Neural cell (in vitro differentiated cells): ENCODE data around the gene OPN4. TPM values are rescaled to one million over a fixed set of nuclear protein-coding genes. Genes with fewer than 3 reads are reported as not detected.

Source experiments
- H2AFZ ChIP-seq: fragments of 200-600, 300-800 bp; sonication (generic), shearing (Covaris generic); 2 replicates; pipeline ENCODE4 v1.6.0; 2014; ENCODE audit warnings: low read depth, mild to moderate bottlenecking, antibody characterized with exemption, low read length, moderate library complexity
- H3F3A ChIP-seq: fragments of 200-600 bp; shearing (Covaris generic); 2 replicates; pipeline ENCODE4 v1.6.1; 2016; ENCODE audit warnings: mild to moderate bottlenecking, moderate library complexity, mixed read lengths, antibody characterized with exemption, low read length; ENCODE audit not compliant: insufficient read depth, poor library complexity, severe bottlenecking
- H3K27ac ChIP-seq: fragments of 200-600, 300-800 bp; sonication (generic), shearing (Covaris generic); 2 replicates; pipeline ENCODE4 v1.5.1; 2014; ENCODE audit warnings: mild to moderate bottlenecking, low read length, moderate library complexity
- H3K27me3 ChIP-seq: fragments of 300-800, 200-600 bp; sonication (generic), shearing (Covaris generic); 2 replicates; pipeline ENCODE4 v1.6.0; 2014; ENCODE audit warnings: mild to moderate bottlenecking, low read depth, low read length, moderate library complexity; ENCODE audit not compliant: insufficient read depth
- H3K36me3 ChIP-seq: fragments of 300-800, 200-600 bp; sonication (generic), shearing (Covaris generic); 2 replicates; pipeline ENCODE4 v1.5.1; 2014; ENCODE audit warnings: mild to moderate bottlenecking, antibody characterized with exemption, low read length, moderate library complexity; ENCODE audit not compliant: insufficient read depth
- H3K4me2 ChIP-seq: fragments of 300-800, 200-600 bp; sonication (generic), shearing (Covaris generic); 2 replicates; pipeline ENCODE4 v1.6.0; 2014; ENCODE audit warnings: mild to moderate bottlenecking, low read length
- H3K4me3 ChIP-seq: fragments of 300-800, 200-600 bp; sonication (generic), shearing (Covaris generic); 2 replicates; pipeline ENCODE4 v1.5.1; 2014; ENCODE audit warnings: mild to moderate bottlenecking, low read length, moderate library complexity
- H3K79me2 ChIP-seq: fragments of 200-600 bp; shearing (Covaris generic); replicated peaks from 2 replicates; pipeline ENCODE4 v1.6.0; 2014; ENCODE audit warnings: mild to moderate bottlenecking, low read length, moderate library complexity; ENCODE audit not compliant: insufficient read depth
- H3K9ac ChIP-seq: fragments of 300-800, 200-600 bp; sonication (generic), shearing (Covaris generic); 2 replicates; pipeline ENCODE4 v1.6.1; 2016; ENCODE audit warnings: mild to moderate bottlenecking, low read length, mixed read lengths
- H3K9me2 ChIP-seq: fragments of 200-600 bp; shearing (Covaris generic); 2 replicates; pipeline ENCODE4 v1.6.1; 2016; ENCODE audit warnings: mild to moderate bottlenecking, low read length, mixed read lengths; ENCODE audit not compliant: insufficient read depth
- H3K9me3 ChIP-seq: fragments of 200-600, 300-800 bp; sonication (generic), shearing (Covaris generic); 2 replicates; pipeline ENCODE4 v1.6.1; 2016; ENCODE audit warnings: mild to moderate bottlenecking, mixed run types, low read length, moderate library complexity, mixed read lengths
- H4K20me1 ChIP-seq: fragments of 200-600 bp; shearing (Covaris generic); 2 replicates; pipeline ENCODE4 v1.6.1; 2016; ENCODE audit warnings: mild to moderate bottlenecking, mixed run types; ENCODE audit not compliant: insufficient read depth
- EP300 ChIP-seq: fragments of 450-650 bp; conservative IDR thresholded peaks from 2 replicates; pipeline ENCODE4 v1.6.1; 2014; ENCODE audit warnings: antibody characterized with exemption, mild to moderate bottlenecking, moderate library complexity; ENCODE audit not compliant: poor library complexity, severe bottlenecking
- EZH2 ChIP-seq: fragments of 200-600, 300-800 bp; shearing (Covaris generic), sonication (generic); IDR thresholded peaks from 2 replicates; pipeline ENCODE4 v1.6.1; 2014; ENCODE audit warnings: antibody characterized with exemption, low read length, borderline replicate concordance, mild to moderate bottlenecking; ENCODE audit not compliant: insufficient read depth, poor library complexity, severe bottlenecking
- MXI1 ChIP-seq: fragments of 450-650 bp; conservative IDR thresholded peaks from 2 replicates; pipeline ENCODE4 v1.6.1; 2014; ENCODE audit warnings: antibody characterized with exemption, mild to moderate bottlenecking; ENCODE audit not compliant: poor library complexity, severe bottlenecking
- POLR2AphosphoS5 ChIP-seq: IDR thresholded peaks from 2 replicates; pipeline ENCODE4 v1.6.1; 2012
- RAD21 ChIP-seq: fragments of 450-650 bp; conservative IDR thresholded peaks from 2 replicates; pipeline ENCODE4 v1.6.1; 2014; ENCODE audit warnings: antibody characterized with exemption, mild to moderate bottlenecking, moderate library complexity
- REST ChIP-seq: IDR thresholded peaks from 2 replicates; pipeline ENCODE4 v1.6.1; 2012; ENCODE audit warnings: borderline replicate concordance
- SMC3 ChIP-seq: fragments of 450-650 bp; conservative IDR thresholded peaks from 2 replicates; pipeline ENCODE4 v1.6.1; 2014; ENCODE audit warnings: antibody characterized with exemption, mild to moderate bottlenecking, moderate library complexity; ENCODE audit not compliant: poor library complexity
- TAF1 ChIP-seq: IDR thresholded peaks from 2 replicates; pipeline ENCODE4 v1.6.1; 2012; ENCODE audit warnings: low read depth
- polyA plus RNA-seq: library from polyadenylated mRNA; depleted of rRNA; stranded (reverse); fragments of >200 nt; gene quantifications from 2 replicates; pipeline ENCODE4 v1.2.3, GENCODE V29; 2014
- TF ChIP-seq, protein P1 (sequence below): fragments of 450-650 bp; IDR thresholded peaks from 2 replicates; pipeline ENCODE4 v1.5.1; 2014; ENCODE audit warnings: antibody characterized with exemption, mild to moderate bottlenecking, moderate library complexity; ENCODE audit not compliant: poor library complexity, severe bottlenecking

OPN4 gene
- polyA plus RNA-seq, 1 donor from 2014 or later, result not detected

- H3K9me2 ChIP-seq, result no peaks in the 10 kb centered on the region
- no peak overlapping the region for H3K4me2 ChIP-seq
- no peaks in the 10 kb centered on the region for H3K9me3 ChIP-seq
- H3F3A ChIP-seq, result no peaks in the 10 kb centered on the region
- no peak overlapping the region for H3K9ac ChIP-seq
- no peak overlapping the region for H3K27ac ChIP-seq
- no peaks in the 10 kb centered on the region for H4K20me1 ChIP-seq
- H3K4me3 ChIP-seq, result no peak overlapping the region
- no peak overlapping the region for H2AFZ ChIP-seq
- H3K36me3 ChIP-seq, result no peaks in the 10 kb centered on the region
- no peaks in the 10 kb centered on the region for H3K27me3 ChIP-seq
- no peaks in the 10 kb centered on the region for H3K79me2 ChIP-seq
- TF ChIP-seq RAD21, result no peak
- TF ChIP-seq POLR2AphosphoS5, result no peak
- TF ChIP-seq REST, result no peak
- TF ChIP-seq EZH2, result no peak
- no peak for TF ChIP-seq EP300
- TF ChIP-seq SMC3, result no peak
- TF ChIP-seq, protein P1, sequence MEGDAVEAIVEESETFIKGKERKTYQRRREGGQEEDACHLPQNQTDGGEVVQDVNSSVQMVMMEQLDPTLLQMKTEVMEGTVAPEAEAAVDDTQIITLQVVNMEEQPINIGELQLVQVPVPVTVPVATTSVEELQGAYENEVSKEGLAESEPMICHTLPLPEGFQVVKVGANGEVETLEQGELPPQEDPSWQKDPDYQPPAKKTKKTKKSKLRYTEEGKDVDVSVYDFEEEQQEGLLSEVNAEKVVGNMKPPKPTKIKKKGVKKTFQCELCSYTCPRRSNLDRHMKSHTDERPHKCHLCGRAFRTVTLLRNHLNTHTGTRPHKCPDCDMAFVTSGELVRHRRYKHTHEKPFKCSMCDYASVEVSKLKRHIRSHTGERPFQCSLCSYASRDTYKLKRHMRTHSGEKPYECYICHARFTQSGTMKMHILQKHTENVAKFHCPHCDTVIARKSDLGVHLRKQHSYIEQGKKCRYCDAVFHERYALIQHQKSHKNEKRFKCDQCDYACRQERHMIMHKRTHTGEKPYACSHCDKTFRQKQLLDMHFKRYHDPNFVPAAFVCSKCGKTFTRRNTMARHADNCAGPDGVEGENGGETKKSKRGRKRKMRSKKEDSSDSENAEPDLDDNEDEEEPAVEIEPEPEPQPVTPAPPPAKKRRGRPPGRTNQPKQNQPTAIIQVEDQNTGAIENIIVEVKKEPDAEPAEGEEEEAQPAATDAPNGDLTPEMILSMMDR, result no peak
- no peak for TF ChIP-seq MXI1
- TF ChIP-seq TAF1, result no peak
Observed at GRCh38 chr10:86674912-86675311, 20.6 kb downstream of the OPN4 start.

DNA sequence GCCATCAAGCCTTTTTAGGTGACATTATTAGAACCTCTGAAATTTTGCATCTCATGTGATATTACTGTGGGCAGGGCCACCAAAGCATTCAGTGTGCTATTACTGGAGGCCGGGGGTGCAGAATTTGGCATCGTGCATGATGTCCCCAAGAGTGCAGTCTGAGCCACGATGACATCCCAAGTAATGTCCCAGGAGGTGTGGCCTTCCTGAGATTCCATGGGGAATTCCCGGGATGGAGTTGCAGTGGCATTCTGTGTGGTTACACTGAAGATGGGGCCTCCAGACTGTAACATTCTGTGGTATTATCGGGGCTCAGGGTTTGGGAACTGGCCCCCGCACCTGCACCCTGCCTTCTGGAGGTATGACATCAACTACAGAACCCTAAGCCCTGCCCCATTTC lies 23.0 kb downstream of the OPN4 start:
- H3K9ac ChIP-seq, result no peak overlapping the region
- no peak overlapping the region for H3K4me2 ChIP-seq
- H3K79me2 ChIP-seq, result no peaks in the 10 kb centered on the region
- H3K36me3 ChIP-seq, result no peaks in the 10 kb centered on the region
- TF ChIP-seq EP300, result no peak
- TF ChIP-seq POLR2AphosphoS5, result no peak
- TF ChIP-seq SMC3, result no peak
- no peak for TF ChIP-seq EZH2
- TF ChIP-seq REST, result no peak
- TF ChIP-seq MXI1, result no peak
- no peak for TF ChIP-seq TAF1
- TF ChIP-seq, protein P1, result no peak
- TF ChIP-seq RAD21, result no peak
- H3K27me3 ChIP-seq, result no peaks in the 10 kb centered on the region
- no peak overlapping the region for H2AFZ ChIP-seq
- H3F3A ChIP-seq, result no peaks in the 10 kb centered on the region
- no peak overlapping the region for H3K27ac ChIP-seq
- no peaks in the 10 kb centered on the region for H3K9me2 ChIP-seq
- no peaks in the 10 kb centered on the region for H4K20me1 ChIP-seq
- no peaks in the 10 kb centered on the region for H3K9me3 ChIP-seq
- H3K4me3 ChIP-seq, result no peak overlapping the region
